ENCODE measurements around the gene LYRM4. TPM values are rescaled to one million over a fixed set of nuclear protein-coding genes. Genes with fewer than 3 reads are reported as not detected.

LYRM4 gene
- total RNA-seq, 1 donor from 2014 or later: 30.3 TPM

Other genes with a start within 250 kb of the LYRM4 start
- 0.02 TPM in 1 of 2 replicates, not detected in the other for gene PPP1R3G, start 175.6 kb downstream of the LYRM4 start, total RNA-seq
- gene FARS2, start 563 bp upstream of the LYRM4 start, total RNA-seq: 19.5 and 20.3 TPM in 2 replicates